ENCODE data around the gene PHF5A. TPM values are rescaled to one million over a fixed set of nuclear protein-coding genes. Genes with fewer than 3 reads are reported as not detected.

The PHF5A gene
- total and polyA plus RNA-seq, 8 donors: 0.58 to 54.5 (median 39.9) TPM

GRCh38 chr22:41446639-41447434 lies 21.7 kb downstream of the PHF5A start, which contains the start of gene TOB2:
TOB2 (minus strand) TSS chr22:41446801; CDS start chr22:41437345, 9,456 bp downstream.
- peak within 1 kb of the TSS; percentile 93 to 100 (median 95) for H3K4me3 ChIP-seq
- H3K36me3 ChIP-seq: peaks cover 0 to 12% (median 10%) of the 10 kb centered on the region in 4 donors
- no peak for TF ChIP-seq CTCF (IDR thresholded peaks at IDR 0.05)
- TF ChIP-seq POLR2AphosphoS5 (IDR thresholded peaks at IDR 0.05): peak; percentile 100
- TF ChIP-seq POLR2A (IDR thresholded peaks at IDR 0.05): peak in 2 of 4 donors; percentile 98 to 99
- peak; percentile 27 for TF ChIP-seq EP300 (IDR thresholded peaks at IDR 0.05)
- H3K9me3 ChIP-seq: no peaks in the 10 kb centered on the region
- peaks cover 13 to 35% (median 31%) of the 10 kb centered on the region in 4 donors for H3K4me1 ChIP-seq
- 0 to 1% (median 0%) methylated on average over 51 to 85 of the region's 85 CpGs for WGBS, 5 donors
- H3K27ac ChIP-seq: peak within 1 kb of the TSS; percentile 98 to 100 (median 100)
- DNase-seq: peak; percentile 96 to 98
- H3K27me3 ChIP-seq: no peaks in the 10 kb centered on the region
- intact Hi-C loops (cut with DNase I; ENCODE audit: low total_unique reads): no loop called here

GRCh38 chr22:41446057-41446501 lies 22.4 kb downstream of the PHF5A start:
- TF ChIP-seq POLR2A (IDR thresholded peaks at IDR 0.05) (no peak), POLR2AphosphoS5 (IDR thresholded peaks at IDR 0.05) (no peak), EP300 (IDR thresholded peaks at IDR 0.05) (no peak), CTCF (IDR thresholded peaks at IDR 0.05) (no peak)
- peak overlapping the region; percentile 98 to 100 (median 100) for H3K27ac ChIP-seq
- DNase-seq: peak; percentile 34 to 65
- no peaks in the 10 kb centered on the region for H3K9me3 ChIP-seq
- H3K4me3 ChIP-seq: peak overlapping the region; percentile 93 to 100 (median 95)
- no peaks in the 10 kb centered on the region for H3K27me3 ChIP-seq
- WGBS, 5 donors: 0 to 2% (median 1%) methylated on average over 13 to 34 of the region's 34 CpGs
- peaks cover under 1 to 19% (median 15%) of the 10 kb centered on the region in 4 donors for H3K36me3 ChIP-seq
- intact Hi-C loops (cut with DNase I; ENCODE audit: low total_unique reads): no loop called here
- peaks cover 13 to 42% (median 39%) of the 10 kb centered on the region in 4 donors for H3K4me1 ChIP-seq

GRCh38 chr22:41445129-41446056 lies 23.1 kb downstream of the PHF5A start:
- H3K4me1 ChIP-seq: peaks cover 13 to 49% (median 42%) of the 10 kb centered on the region in 4 donors
- intact Hi-C loops (cut with DNase I; ENCODE audit: low total_unique reads): no loop called here
- peak overlapping the region; percentile 93 to 100 (median 95) for H3K4me3 ChIP-seq
- WGBS, 5 donors: 0 to 1% (median 0%) methylated on average over 20 to 22 of the region's 22 CpGs
- TF ChIP-seq EP300 (IDR thresholded peaks at IDR 0.05): no peak
- no peak for TF ChIP-seq POLR2A (IDR thresholded peaks at IDR 0.05)
- TF ChIP-seq CTCF (IDR thresholded peaks at IDR 0.05): no peak
- TF ChIP-seq POLR2AphosphoS5 (IDR thresholded peaks at IDR 0.05): no peak
- peaks cover 6 to 26% (median 22%) of the 10 kb centered on the region in 4 donors for H3K36me3 ChIP-seq
- H3K27me3 ChIP-seq: no peaks in the 10 kb centered on the region
- no peaks in the 10 kb centered on the region for H3K9me3 ChIP-seq
- peak; percentile 32 to 59 for DNase-seq
- H3K27ac ChIP-seq: peak overlapping the region; percentile 98 to 100 (median 100)

All from stomach (tissue), 9 donors.